Lower lobe of right lung (tissue), 2 donors: Measurements from ENCODE around the gene OXCT1. TPM values are rescaled to one million over a fixed set of nuclear protein-coding genes. Genes with fewer than 3 reads are reported as not detected.
"Not testable (repeated sequence)": the region's sequence is repeated elsewhere in the genome, so short reads cannot be mapped to it uniquely, and the experiment has no call there.

ENCODE experiments used
- ATAC-seq, 2 donors: fragments of 200-7000 bp; cut with Tn5 transposase; one replicate each; pipeline ENCODE4 v1.9.1; 2020 to 2022; ENCODE audit warnings: mild to moderate bottlenecking in 2 of 2, moderate library complexity in 2 of 2
- DNase-seq: peaks from one replicate; pipeline ENCODE4 v3.0.0-alpha.2; 2020
- H3K27ac ChIP-seq: fragments of 200-600 bp; one replicate; pipeline ENCODE4 v1.8.0; 2022
- H3K27me3 ChIP-seq: fragments of 200-600 bp; one replicate; pipeline ENCODE4 v1.8.0; 2022; ENCODE audit warnings: low read depth
- H3K36me3 ChIP-seq: fragments of 200-600 bp; one replicate; pipeline ENCODE4 v1.8.0; 2022; ENCODE audit warnings: mild to moderate bottlenecking
- H3K4me1 ChIP-seq: fragments of 200-600 bp; one replicate; pipeline ENCODE4 v1.8.0; 2022
- H3K4me3 ChIP-seq: fragments of 200-600 bp; one replicate; pipeline ENCODE4 v1.8.0; 2022; ENCODE audit warnings: mild to moderate bottlenecking
- H3K9me3 ChIP-seq: fragments of 200-600 bp; one replicate; pipeline ENCODE4 v1.8.0; 2022
- CTCF ChIP-seq: fragments of 200-600 bp; IDR thresholded peaks from one replicate; pipeline ENCODE4 v1.8.0; 2022; ENCODE audit warnings: antibody characterized with exemption, mild to moderate bottlenecking
- intact Hi-C: fragments of 100-400 bp; cut with DNase I; formaldehyde crosslinking; loops from one replicate; pipeline ENCODE4 v1.11.0; 2022
- total RNA-seq: library from RNA; stranded (reverse); fragmentation: NEBNext Ultra II Directional; extraction: Animal tissue kit (Norgen Biotek cat#: 25700); gene quantifications from one replicate; pipeline ENCODE4 v1.2.1, GENCODE V29; 2021
- donor health status: DM: no; HTN: yes; CAD: no; lungs with severe emphysema.

Gene OXCT1
- total RNA-seq, 1 donor from 2014 or later = 10.2 TPM

DNA sequence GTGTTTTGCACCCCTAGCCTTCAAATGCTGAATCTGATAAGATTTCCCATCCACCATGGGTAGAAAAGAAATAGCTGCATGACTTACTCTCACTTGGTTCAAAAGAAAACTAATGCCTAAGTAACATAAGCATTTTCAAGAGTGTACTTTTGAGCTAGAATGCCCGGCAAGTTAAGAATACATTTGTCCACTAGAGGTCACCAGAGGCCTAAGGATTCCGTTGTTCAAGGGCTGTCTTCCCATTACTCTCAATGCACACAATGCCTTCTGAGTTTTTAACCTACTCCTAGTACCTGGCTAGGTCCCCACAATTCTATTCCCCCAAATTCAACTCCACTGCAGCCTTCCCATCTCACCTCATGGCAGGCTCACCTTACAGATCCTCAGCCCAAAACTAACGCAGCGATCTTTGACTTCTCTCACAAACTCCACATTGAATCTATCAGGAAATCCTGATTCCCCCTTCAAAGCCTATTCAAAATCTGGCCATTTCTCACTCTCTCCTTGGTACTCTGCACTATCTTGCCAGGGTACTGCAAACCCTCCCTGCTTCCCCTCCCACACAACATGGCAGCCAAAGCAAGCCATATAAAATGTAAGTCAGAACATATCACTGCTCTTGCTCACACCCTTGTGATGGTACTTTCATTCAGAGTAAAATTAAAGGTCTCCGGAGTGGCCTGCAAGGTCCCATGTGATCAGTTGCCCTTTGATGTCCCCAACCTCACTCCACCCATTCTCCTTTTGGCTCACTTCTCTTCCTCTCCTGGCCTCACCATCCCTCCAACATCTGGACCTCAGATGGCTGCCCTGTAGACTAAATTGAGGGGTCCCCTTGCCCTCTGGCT is 13.4 kb downstream of the OXCT1 start:
- no peak overlapping the region for H3K4me3 ChIP-seq
- ATAC-seq (peak; percentile 86 to 90), DNase-seq (no peak)
- H3K4me1 ChIP-seq = no peaks in the 10 kb centered on the region
- H3K27me3 ChIP-seq = no peaks in the 10 kb centered on the region
- H3K36me3 ChIP-seq = peaks cover 31% of the 10 kb centered on the region
- no peak overlapping the region for H3K27ac ChIP-seq
- intact Hi-C loops = no loop called here
- peak; percentile 76 for TF ChIP-seq CTCF
- no peaks in the 10 kb centered on the region for H3K9me3 ChIP-seq

DNA sequence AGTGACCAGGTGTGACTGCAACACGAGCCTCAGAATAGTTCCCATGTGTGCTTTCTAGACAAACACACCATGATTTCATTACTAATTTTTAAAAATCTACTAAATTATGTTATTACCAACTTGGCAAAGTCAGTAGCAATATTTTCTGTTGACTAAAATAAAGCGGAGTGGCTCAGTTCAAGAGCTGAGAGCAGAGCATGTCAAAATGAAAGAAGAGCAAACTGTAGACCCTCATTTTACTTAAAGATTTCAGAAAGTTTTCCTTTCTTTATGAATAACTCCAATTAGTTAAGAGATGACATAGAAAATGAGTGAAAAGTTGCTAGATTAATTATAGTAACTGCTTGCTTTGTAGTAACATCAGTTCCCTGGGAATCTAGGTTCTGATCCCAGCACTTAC is 17.9 kb downstream of the OXCT1 start:
- peaks cover 43% of the 10 kb centered on the region for H3K36me3 ChIP-seq
- H3K9me3 ChIP-seq = no peaks in the 10 kb centered on the region
- H3K4me3 ChIP-seq = no peak overlapping the region
- DNase-seq (no peak), ATAC-seq (no peak)
- no peak for TF ChIP-seq CTCF
- no peaks in the 10 kb centered on the region for H3K27me3 ChIP-seq
- H3K4me1 ChIP-seq = no peaks in the 10 kb centered on the region
- H3K27ac ChIP-seq = no peak overlapping the region
- intact Hi-C loops = no loop called here

DNA sequence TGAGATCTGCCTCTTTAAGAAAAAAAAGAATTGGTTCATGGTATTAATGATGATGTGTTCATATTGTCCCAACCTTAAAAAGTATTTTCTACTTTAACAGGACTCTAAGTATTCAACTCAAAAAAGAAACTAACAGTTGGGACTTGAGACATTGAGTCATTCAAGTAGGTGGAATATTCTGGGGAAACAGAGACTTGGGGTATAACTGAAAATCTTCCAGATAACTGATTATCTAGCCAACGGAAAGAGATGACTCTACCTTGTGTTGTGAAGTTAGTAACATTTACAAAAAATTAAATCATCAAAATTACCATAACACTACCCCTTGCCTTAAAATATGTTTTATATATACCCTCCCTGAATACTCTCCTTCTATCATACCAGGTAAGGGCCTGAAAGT is 19.1 kb downstream of the OXCT1 start:
- DNase-seq = no peak
- H3K4me3 ChIP-seq = no peak overlapping the region
- intact Hi-C loops = no loop called here
- peaks cover 43% of the 10 kb centered on the region for H3K36me3 ChIP-seq
- H3K9me3 ChIP-seq = no peaks in the 10 kb centered on the region
- H3K4me1 ChIP-seq = no peaks in the 10 kb centered on the region
- ATAC-seq = no peak
- no peaks in the 10 kb centered on the region for H3K27me3 ChIP-seq
- no peak for TF ChIP-seq CTCF
- H3K27ac ChIP-seq = no peak overlapping the region

GRCh38 chr5:41848983-41849382 is 21.2 kb downstream of the OXCT1 start:
- H3K4me1 ChIP-seq = no peaks in the 10 kb centered on the region
- intact Hi-C loops = no loop called here
- peaks cover 42% of the 10 kb centered on the region for H3K36me3 ChIP-seq

GRCh38 chr5:41845751-41846150 is 24.5 kb downstream of the OXCT1 start:
- H3K9me3 ChIP-seq, H3K4me1 ChIP-seq, intact Hi-C loops, H3K27ac ChIP-seq, ATAC-seq, H3K4me3 ChIP-seq, H3K27me3 ChIP-seq, DNase-seq: not testable (repeated sequence)
- H3K36me3 ChIP-seq = peaks cover 11% of the 10 kb centered on the region

More at GRCh38 chr5:41848983-41849382, 21.2 kb downstream of the OXCT1 start:
- TF ChIP-seq CTCF = no peak
- H3K27ac ChIP-seq = no peak overlapping the region
- no peak for DNase-seq
- ATAC-seq = no peak
- no peaks in the 10 kb centered on the region for H3K27me3 ChIP-seq
- no peak overlapping the region for H3K4me3 ChIP-seq
- H3K9me3 ChIP-seq = no peaks in the 10 kb centered on the region

DNA sequence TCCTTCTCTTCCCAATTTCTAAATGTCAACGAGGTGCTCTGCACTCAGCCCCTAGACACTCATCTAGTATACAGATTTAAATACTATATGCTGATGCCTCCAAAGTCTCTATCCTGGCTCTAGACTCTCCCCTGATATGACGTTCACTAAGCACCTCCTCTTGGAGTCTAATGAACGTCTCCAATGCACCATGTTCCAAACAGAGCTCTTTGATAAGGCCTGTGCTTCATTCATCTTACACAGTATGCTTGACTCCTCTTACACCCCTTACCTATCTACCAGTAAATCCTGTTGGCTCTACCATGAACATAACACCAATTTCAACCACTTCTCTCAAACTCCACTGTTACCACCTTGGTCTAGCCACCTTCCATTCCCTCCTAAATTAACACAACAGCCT is 25.7 kb downstream of the OXCT1 start:
- Histone ChIP-seq H3K4me3 (no peak overlapping the region), H3K4me1 (no peaks in the 10 kb centered on the region), H3K27ac (no peak overlapping the region), H3K9me3 (no peaks in the 10 kb centered on the region), H3K36me3 (peaks cover 1% of the 10 kb centered on the region), H3K27me3 (no peaks in the 10 kb centered on the region)
- intact Hi-C loops = no loop called here
- DNase-seq (no peak), ATAC-seq (no peak)
- TF ChIP-seq CTCF = no peak
